ENCODE measurements around the gene GPRIN1. TPM values are rescaled to one million over a fixed set of nuclear protein-coding genes. Genes with fewer than 3 reads are reported as not detected.
"Not testable (repeated sequence)": the region's sequence is repeated elsewhere in the genome, so short reads cannot be mapped to it uniquely, and the experiment has no call there.

The GPRIN1 gene
- total RNA-seq, 4 donors from 2014 or later = 0.37 to 1.9 (median 0.90) TPM

DNA sequence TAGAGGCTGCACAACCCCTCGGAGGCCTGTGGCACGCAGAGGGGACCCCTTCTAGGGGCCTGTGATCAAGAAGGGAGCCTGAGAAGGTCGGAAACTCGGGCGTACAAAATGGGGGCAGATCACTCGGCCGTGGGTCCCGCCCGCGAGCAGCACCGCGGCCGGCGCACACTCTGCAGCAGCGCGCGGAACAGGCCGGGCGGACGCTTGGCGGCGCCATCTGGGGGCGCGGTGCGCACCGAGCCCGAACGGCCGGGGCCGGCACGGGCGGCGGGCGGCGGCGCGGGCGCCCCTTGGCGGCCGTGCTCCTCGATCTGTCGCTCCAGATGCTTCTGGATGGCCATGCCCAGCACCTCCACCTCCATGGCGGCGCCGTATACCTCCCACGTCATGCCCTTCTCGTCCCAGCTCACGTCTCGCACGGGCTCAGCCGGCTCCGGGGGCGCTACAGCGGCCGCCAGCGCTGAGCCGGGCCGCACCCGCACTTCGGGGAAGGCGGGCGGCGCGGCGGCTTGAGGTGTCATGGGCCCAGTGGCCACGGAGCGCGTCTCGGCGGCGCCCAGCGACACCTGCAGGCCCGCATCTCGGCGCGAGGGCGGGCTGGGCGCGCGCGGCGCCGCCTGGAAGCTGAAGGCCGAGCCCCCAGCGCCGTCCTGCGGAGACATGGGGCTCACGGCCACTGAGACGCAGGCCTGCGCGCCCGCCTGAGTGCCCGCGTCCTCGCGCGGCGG, 13.1 kb downstream of the GPRIN1 start:
- no peak for TF ChIP-seq CTCF (IDR thresholded peaks at IDR 0.05)
- DNase-seq (ENCODE audit: low spot score) (no peak), ATAC-seq (ENCODE audit: low FRiP score) (peak; percentile 60)

DNA sequence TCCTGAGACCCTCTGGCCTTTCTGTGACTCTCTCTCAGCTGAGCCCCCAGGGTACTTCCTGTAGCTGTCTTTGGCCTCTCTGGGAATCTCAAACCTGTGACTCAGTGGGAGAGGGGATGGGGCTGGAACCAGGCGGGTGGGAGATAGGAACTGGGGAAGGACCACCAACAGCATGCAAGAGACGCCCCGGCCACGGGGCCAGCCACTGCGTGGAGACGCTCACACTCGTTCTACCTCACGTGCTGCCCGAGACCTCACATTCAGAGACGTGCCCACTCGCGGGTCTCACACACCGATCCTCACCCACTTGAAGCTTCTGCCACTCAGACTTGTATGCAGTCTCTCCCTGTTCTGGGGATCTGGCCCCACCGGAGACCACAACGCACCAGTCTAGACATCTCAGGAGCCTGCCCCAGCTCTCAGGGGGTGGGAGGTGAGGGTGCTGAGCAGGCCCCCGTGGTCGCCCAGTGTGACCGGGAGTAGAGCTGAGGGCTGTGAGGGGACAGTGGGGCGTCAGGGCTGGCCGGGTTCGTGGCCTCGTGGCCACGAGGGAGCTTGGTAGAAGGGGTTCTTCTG, 13.8 kb downstream of the GPRIN1 start:
- DNase-seq (ENCODE audit: low spot score) (no peak), ATAC-seq (ENCODE audit: low FRiP score) (no peak)
- TF ChIP-seq CTCF (IDR thresholded peaks at IDR 0.05) = no peak

DNA sequence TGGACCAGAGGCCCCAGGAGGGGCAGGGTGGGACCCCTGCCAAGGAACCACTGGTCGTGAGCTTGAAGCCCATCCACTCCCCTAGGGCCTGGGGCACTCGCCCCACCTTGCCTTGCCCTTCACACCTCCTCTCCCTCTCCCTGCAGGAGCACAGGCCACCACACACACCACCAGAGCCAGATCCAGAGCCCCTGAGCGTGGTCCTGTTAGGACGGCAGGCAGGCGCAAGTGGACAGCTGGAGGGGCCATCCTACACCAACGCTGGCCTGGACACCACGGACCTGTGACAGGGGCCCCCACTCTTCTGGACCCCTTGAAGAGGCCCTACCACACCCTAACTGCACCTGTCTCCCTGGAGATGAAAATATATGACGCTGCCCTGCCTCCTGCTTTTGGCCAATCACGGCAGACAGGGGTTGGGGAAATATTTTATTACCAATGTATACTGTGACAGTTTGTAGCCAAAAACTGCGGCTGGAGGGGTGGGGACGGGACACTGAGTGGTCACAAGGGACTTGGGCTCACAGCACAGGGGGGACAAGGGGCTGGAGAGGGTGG, 14.5 kb downstream of the GPRIN1 start:
- ATAC-seq (ENCODE audit: low FRiP score) (no peak), DNase-seq (ENCODE audit: low spot score) (no peak)
- no peak for TF ChIP-seq CTCF (IDR thresholded peaks at IDR 0.05)

- no peak for TF ChIP-seq CTCF (IDR thresholded peaks at IDR 0.05)
- no peak for ATAC-seq (ENCODE audit: low FRiP score)
- no peak for DNase-seq (ENCODE audit: low spot score)
These were observed 15.4 kb downstream of the GPRIN1 start for GRCh38 chr5:176594554-176594953.

DNA sequence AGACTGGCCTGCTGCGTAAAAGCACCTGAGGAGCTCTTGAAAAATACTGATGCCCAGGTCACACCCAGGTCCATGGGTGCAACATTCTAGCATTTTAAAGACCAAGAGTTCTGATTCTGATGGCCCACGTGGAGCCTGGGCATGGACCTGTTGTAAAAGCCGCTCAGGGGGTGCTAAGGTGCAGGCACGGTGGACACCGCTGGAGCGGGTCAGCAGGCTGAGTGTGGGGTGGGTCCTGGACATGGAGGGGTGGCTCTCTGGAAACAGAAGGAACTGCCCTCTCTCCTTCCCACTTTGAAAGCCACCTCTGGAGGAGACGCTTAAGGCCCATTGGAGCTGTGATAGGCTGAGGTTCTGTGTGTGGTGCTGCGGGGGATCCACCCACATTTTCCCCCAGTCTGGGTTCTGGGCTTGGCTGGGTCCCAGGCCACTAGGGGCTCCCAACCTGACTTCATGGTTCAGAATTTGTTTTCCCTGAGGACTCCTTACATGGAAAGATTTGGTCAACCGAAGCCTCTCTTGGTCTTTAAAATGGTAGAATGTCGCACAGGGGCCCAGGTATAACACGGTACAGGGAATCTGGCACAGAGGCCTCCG, 16.6 kb downstream of the GPRIN1 start:
- TF ChIP-seq CTCF (IDR thresholded peaks at IDR 0.05) = no peak

GRCh38 chr5:176592573-176592972, 17.4 kb downstream of the GPRIN1 start:
- ATAC-seq (ENCODE audit: low FRiP score) = no peak
- DNase-seq (ENCODE audit: low spot score) = no peak

More for the DNA sequence above, 16.6 kb downstream of the GPRIN1 start:
- ATAC-seq (ENCODE audit: low FRiP score) = no peak
- DNase-seq (ENCODE audit: low spot score) = no peak

DNA sequence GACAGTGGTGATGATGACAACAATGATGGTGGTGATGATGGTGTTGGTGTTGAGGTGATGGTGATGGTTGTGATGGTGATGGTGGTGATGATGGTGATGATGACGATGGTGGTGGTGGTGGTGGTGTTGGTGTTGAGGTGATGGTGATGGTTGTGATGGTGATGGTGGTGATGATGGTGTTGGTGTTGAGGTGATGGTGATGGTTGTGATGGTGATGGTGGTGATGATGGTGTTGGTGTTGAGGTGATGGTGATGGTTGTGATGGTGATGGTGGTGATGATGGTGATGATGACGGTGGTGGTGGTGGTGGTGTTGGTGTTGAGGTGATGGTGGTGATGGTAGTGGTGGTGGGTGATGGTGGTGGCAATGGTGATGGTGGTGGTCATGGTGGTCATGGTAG, 18.3 kb downstream of the GPRIN1 start:
- ATAC-seq (ENCODE audit: low FRiP score); DNase-seq (ENCODE audit: low spot score): not testable (repeated sequence)

More at GRCh38 chr5:176592573-176592972, 17.4 kb downstream of the GPRIN1 start:
- no peak for TF ChIP-seq CTCF (IDR thresholded peaks at IDR 0.05)
